ENCODE data around the gene SART1. TPM values are rescaled to one million over a fixed set of nuclear protein-coding genes. Genes with fewer than 3 reads are reported as not detected.

SART1 gene
- total RNA-seq, 1 donor from 2014 or later = 60.1 TPM

GRCh38 chr11:65965986-65966762 lies 4.6 kb downstream of the SART1 start:
- no peak for DNase-seq (ENCODE audit: extremely low read depth, low read depth, low spot score)

- no peak for DNase-seq (ENCODE audit: extremely low read depth, low read depth, low spot score)
Observed at GRCh38 chr11:65967329-65967934, 5.9 kb downstream of the SART1 start.

- DNase-seq (ENCODE audit: extremely low read depth, low read depth, low spot score) = no peak
Observed at GRCh38 chr11:65968600-65969482, 7.3 kb downstream of the SART1 start.

GRCh38 chr11:65972116-65972515 lies 10.6 kb downstream of the SART1 start:
- no peak for DNase-seq (ENCODE audit: extremely low read depth, low read depth, low spot score)

GRCh38 chr11:65973439-65974110 lies 12.0 kb downstream of the SART1 start:
- DNase-seq (ENCODE audit: extremely low read depth, low read depth, low spot score) = no peak

GRCh38 chr11:65975771-65976170 lies 14.2 kb downstream of the SART1 start:
- no peak for DNase-seq (ENCODE audit: extremely low read depth, low read depth, low spot score)

- no peak for DNase-seq (ENCODE audit: extremely low read depth, low read depth, low spot score)
Observed at GRCh38 chr11:65976216-65977176, 15.0 kb downstream of the SART1 start.

- DNase-seq (ENCODE audit: extremely low read depth, low read depth, low spot score) = no peak
Observed at GRCh38 chr11:65977621-65978390, 16.3 kb downstream of the SART1 start.

GRCh38 chr11:65978391-65979238 lies 17.1 kb downstream of the SART1 start:
- DNase-seq (ENCODE audit: extremely low read depth, low read depth, low spot score) = no peak

GRCh38 chr11:65979261-65979759 lies 17.8 kb downstream of the SART1 start:
- no peak for DNase-seq (ENCODE audit: extremely low read depth, low read depth, low spot score)

- no peak for DNase-seq (ENCODE audit: extremely low read depth, low read depth, low spot score)
Observed at GRCh38 chr11:65981101-65981740, 19.7 kb downstream of the SART1 start.

- DNase-seq (ENCODE audit: extremely low read depth, low read depth, low spot score) = no peak
Observed at GRCh38 chr11:65981972-65982823, 20.7 kb downstream of the SART1 start.

- no peak for DNase-seq (ENCODE audit: extremely low read depth, low read depth, low spot score)
Observed at GRCh38 chr11:65982824-65983588, 21.5 kb downstream of the SART1 start.

- no peak for DNase-seq (ENCODE audit: extremely low read depth, low read depth, low spot score)
Observed at GRCh38 chr11:65983589-65983987, 22.1 kb downstream of the SART1 start.

- DNase-seq (ENCODE audit: extremely low read depth, low read depth, low spot score) = no peak
Observed at GRCh38 chr11:65987336-65987735, 25.8 kb downstream of the SART1 start.
